Left lung (tissue), 10 donors: Measurements from ENCODE around the gene UBE2E2. TPM values are rescaled to one million over a fixed set of nuclear protein-coding genes. Genes with fewer than 3 reads are reported as not detected.
A peak's percentile ranks its signal among the peaks of the same experiment; 100 is the strongest.

Source experiments
- ATAC-seq: fragments of 200-7000 bp; cut with Tn5 transposase; one replicate; pipeline ENCODE4 v1.9.1; 2020; ENCODE audit warnings: moderate library complexity
- DNase-seq, 4 donors: peaks; one replicate each; pipeline ENCODE4 v3.0.0-alpha.2; 2013 to 2020
- H3K27ac ChIP-seq, 2 donors: fragments of 200-600 bp; sonication (generic) in 1 of 2; one replicate each; pipeline versions ENCODE4 v1.5.0 to v1.8.0; 2020 to 2021
- H3K27me3 ChIP-seq, 2 donors: fragments of 200-600 bp; sonication (generic) in 1 of 2; one replicate each; pipeline versions ENCODE4 v1.5.0 to v1.8.0; 2020 to 2021
- H3K36me3 ChIP-seq, 2 donors: fragments of 200-600 bp; sonication (generic) in 1 of 2; one replicate each; pipeline versions ENCODE4 v1.5.0 to v1.8.0; 2020 to 2021
- H3K4me1 ChIP-seq, 2 donors: fragments of 200-600 bp; one replicate each; pipeline ENCODE4 v1.8.0; 2021
- H3K4me3 ChIP-seq, 2 donors: fragments of 200-600 bp; sonication (generic) in 1 of 2; one replicate each; pipeline versions ENCODE4 v1.5.0 to v1.8.0; 2020 to 2021; ENCODE audit warnings: mild to moderate bottlenecking in 1 of 2
- H3K9me3 ChIP-seq, 2 donors: fragments of 200-600 bp; sonication (generic) in 1 of 2; one replicate each; pipeline versions ENCODE4 v1.5.0 to v1.8.0; 2020 to 2021
- CTCF ChIP-seq, 2 donors: fragments of 200-600 bp; sonication (generic) in 1 of 2; IDR thresholded peaks; one replicate each; pipeline versions ENCODE4 v1.5.0 to v1.8.0; 2021; ENCODE audit warnings: antibody characterized with exemption in 2 of 2
- intact Hi-C, 2 donors: fragments of 100-400 bp; cut with DNase I; formaldehyde crosslinking; loops; one replicate each; pipeline versions ENCODE4 v1.11.2 to v1.14.2; 2022
- polyA plus RNA-seq, 6 donors: library from polyadenylated mRNA; unstranded; fragments of 120-200 nt; gene quantifications; one replicate each; pipeline ENCODE4 v1.2.1, GENCODE V29; 2013; ENCODE audit not compliant: insufficient read length in 6 of 6
- total RNA-seq, 2 donors: library from RNA; stranded (reverse); fragmentation: NEBNext Ultra II Directional; extraction: Animal tissue kit (Norgen Biotek cat#: 25700); gene quantifications; one replicate each; pipeline ENCODE4 v1.2.1, GENCODE V29; 2021
- donor health status: DM: no; HTN: yes; CAD: no.
- donor health status: DM: no; HTN: no; CAD: no.

Gene UBE2E2
- total and polyA plus RNA-seq, 8 donors = 42.3 to 55.6 (median 47.5) TPM

- no peak for TF ChIP-seq CTCF (IDR thresholded peaks at IDR 0.05)
- Histone ChIP-seq H3K27ac (no peak overlapping the region), H3K36me3 (no peaks in the 10 kb centered on the region), H3K27me3 (no peaks in the 10 kb centered on the region), H3K4me3 (no peak overlapping the region), H3K9me3 (no peaks in the 10 kb centered on the region), H3K4me1 (peaks cover 0 to 4% of the 10 kb centered on the region in 2 donors)
- intact Hi-C loops = no loop called here
- no peak for ATAC-seq
- DNase-seq = no peak
Measured at GRCh38 chr3:23425410-23425809, 222.3 kb downstream of the UBE2E2 start.

GRCh38 chr3:23430781-23431398 lies 227.8 kb downstream of the UBE2E2 start:
- DNase-seq (no peak), ATAC-seq (no peak)
- no peaks in the 10 kb centered on the region for H3K4me1 ChIP-seq
- no peaks in the 10 kb centered on the region for H3K9me3 ChIP-seq
- H3K27ac ChIP-seq = no peak overlapping the region
- no peak for TF ChIP-seq CTCF (IDR thresholded peaks at IDR 0.05)
- intact Hi-C loops = no loop called here
- no peak overlapping the region for H3K4me3 ChIP-seq
- no peaks in the 10 kb centered on the region for H3K36me3 ChIP-seq
- H3K27me3 ChIP-seq = no peaks in the 10 kb centered on the region

GRCh38 chr3:23431764-23432163 lies 228.6 kb downstream of the UBE2E2 start:
- Histone ChIP-seq H3K9me3 (no peaks in the 10 kb centered on the region), H3K27me3 (no peaks in the 10 kb centered on the region), H3K4me3 (no peak overlapping the region), H3K27ac (no peak overlapping the region), H3K4me1 (no peaks in the 10 kb centered on the region), H3K36me3 (no peaks in the 10 kb centered on the region)
- ATAC-seq (no peak), DNase-seq (no peak)
- no peak for TF ChIP-seq CTCF (IDR thresholded peaks at IDR 0.05)
- intact Hi-C loops = no loop called here

- Histone ChIP-seq H3K9me3 (no peaks in the 10 kb centered on the region), H3K27ac (no peak overlapping the region), H3K4me1 (no peaks in the 10 kb centered on the region), H3K4me3 (no peak overlapping the region), H3K27me3 (no peaks in the 10 kb centered on the region), H3K36me3 (no peaks in the 10 kb centered on the region)
- peak; percentile 33 for ATAC-seq
- intact Hi-C loops = no loop called here
- peak in 1 of 4 donors; percentile 24 for DNase-seq
- no peak for TF ChIP-seq CTCF (IDR thresholded peaks at IDR 0.05)
Measured at GRCh38 chr3:23435318-23435717, 232.2 kb downstream of the UBE2E2 start.

- intact Hi-C loops = no loop called here
- Histone ChIP-seq H3K4me1 (no peaks in the 10 kb centered on the region), H3K4me3 (no peak overlapping the region), H3K9me3 (no peaks in the 10 kb centered on the region), H3K27me3 (no peaks in the 10 kb centered on the region), H3K36me3 (no peaks in the 10 kb centered on the region), H3K27ac (no peak overlapping the region)
- no peak for ATAC-seq
- DNase-seq = no peak
- TF ChIP-seq CTCF (IDR thresholded peaks at IDR 0.05) = no peak
Measured at GRCh38 chr3:23435904-23436303, 232.8 kb downstream of the UBE2E2 start.
